T follicular helper cell (primary cell): Measurements from ENCODE around the gene RNF5.
"Not testable (repeated sequence)": the region's sequence is repeated elsewhere in the genome, so short reads cannot be mapped to it uniquely, and the experiment has no call there.

Experiments
- DNase-seq: peaks from one replicate; pipeline ENCODE4 v3.0.0-alpha.2; 2020; ENCODE audit warnings: low read depth

RNF5 gene

GRCh38 chr6:32175711-32176475 is 2.3 kb upstream of the RNF5 start, which contains the start of gene AGPAT1:
AGPAT1 (minus strand) TSS chr6:32176084; CDS start chr6:32171496, 4,588 bp downstream.
- peak; percentile 95 for DNase-seq

DNA sequence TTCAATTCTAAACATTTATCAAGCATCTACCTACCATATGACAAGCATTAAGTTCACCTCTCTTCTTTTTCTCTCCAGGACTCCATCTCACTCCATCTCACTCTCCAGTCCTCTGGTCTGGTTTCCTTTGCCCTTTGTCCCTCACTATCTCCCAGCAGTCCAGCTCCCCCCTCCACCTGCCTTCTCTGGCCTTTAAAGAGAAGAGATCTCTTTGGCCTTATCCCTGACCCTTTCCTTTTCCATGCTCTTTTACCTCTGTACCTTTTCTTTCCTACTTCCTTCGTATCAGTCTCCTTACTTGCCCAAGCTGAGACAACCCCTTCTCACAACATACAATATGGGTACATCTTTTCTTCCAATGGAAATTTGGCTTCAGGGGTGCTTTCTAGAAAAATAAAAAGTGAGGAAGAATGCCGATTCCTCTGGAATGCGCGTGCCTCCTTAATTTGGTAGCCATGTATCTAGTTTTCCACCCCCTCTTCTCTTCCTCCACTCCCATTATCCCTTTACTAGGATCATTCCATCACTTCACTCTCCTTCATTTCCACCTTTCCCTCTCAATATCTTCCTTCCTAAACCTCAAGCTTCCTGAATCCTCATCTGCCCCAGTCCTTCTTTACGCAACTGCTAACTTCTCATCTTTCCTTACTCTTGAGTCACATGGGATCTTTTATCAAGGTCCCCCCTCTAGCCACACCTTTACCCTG is 1.6 kb upstream of the RNF5 start:
- no peak for DNase-seq

GRCh38 chr6:32177183-32177787 is 920 bp upstream of the RNF5 start:
- DNase-seq = no peak

DNA sequence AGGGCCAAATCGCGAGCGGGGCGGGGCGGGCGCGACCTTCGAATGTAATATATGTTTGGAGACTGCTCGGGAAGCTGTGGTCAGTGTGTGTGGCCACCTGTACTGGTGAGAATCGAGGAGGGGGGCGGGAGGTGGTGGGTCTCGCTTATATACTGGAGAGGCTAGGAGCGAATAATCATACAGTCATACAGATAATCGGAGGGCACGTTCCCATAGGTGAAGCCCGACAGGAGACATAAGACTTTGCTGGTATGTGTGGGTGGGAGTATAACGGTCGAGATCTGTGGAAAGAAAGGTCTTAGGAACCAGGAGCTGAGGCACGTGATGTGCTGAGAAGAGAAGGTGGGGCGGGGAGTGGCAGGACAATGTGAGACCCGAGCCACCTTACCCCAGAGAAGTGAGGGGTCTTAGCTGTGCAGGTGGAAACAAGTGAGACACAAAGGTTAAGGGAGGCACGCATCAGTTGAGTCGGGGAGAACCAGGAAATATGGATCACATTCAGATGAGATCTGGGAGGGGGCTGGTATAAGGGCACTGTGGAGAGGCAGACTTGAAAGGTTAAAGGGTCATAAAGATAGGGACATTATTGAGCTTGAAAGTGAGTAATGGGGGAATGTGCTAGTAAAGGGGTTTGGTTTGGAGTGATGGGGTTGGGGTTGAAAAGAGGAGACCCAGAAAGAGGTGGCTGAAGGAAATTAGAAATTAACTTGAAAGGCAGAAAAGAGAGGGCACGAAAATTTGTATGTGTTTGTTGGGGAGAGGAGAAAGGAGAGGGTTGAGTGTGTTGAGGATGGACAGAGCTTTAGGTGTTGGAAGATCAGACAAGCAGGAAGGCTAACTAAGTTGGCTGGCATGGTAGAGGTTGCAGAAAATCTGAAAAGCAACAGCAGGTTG is 589 bp downstream of the RNF5 start:
- no peak for DNase-seq

- DNase-seq = no peak
Observed at GRCh38 chr6:32179766-32180405, 1.7 kb downstream of the RNF5 start.

- DNase-seq = no peak
Observed at GRCh38 chr6:32181148-32181702, 3.0 kb downstream of the RNF5 start.

DNA sequence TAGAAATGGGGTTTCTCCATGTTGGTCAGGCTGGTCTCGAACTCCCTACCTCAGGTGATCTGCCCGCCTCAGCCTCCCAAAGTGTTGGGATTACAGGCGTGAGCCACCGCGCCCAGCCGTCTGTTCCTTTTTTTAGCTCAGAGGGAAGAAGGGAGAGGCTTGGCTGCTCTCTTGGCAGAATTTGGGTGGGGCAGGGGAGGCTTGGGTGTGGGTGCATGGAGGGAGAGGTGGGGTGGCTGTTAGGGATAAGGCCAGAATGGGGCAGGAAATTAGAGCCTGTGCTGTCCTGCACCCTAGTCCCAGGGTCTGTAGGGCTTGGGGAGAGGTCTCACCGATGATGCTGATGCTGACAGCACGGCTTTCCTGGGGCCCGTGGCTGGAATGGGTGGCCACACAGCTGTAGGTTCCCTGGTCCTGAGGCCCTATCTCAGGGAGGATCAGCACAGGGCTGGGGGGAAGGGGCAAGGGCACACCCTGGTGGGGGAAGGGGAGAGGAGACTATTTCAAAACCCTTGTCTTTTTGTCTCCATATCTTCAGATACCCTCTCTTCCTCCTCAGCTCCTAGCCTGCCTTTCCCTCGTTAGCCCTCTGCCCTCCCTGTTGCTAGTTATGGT is 3.8 kb downstream of the RNF5 start:
- no peak for DNase-seq

DNA sequence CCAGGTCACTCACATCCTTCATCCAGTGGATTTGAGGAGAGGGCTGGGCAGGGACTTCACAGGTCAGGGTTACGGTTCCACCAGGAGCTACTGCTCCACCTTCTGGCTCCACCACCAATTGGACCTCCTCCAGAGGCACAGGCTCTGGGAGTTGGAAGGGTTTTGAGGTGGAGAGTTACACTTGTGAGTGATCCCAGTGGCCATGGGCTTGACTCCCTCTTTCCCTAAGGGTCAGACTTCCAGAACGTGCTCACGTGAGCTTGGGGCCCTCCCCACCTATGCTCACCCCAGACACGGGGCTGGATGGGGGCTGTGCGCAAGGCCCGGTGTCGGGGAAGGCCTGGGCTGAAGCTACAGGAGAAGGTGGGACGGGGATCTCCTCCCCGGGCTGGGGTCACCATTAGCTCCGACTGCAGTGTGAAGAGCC is 4.4 kb downstream of the RNF5 start:
- DNase-seq = no peak

GRCh38 chr6:32183030-32183429 is 4.8 kb downstream of the RNF5 start:
- DNase-seq = no peak

DNA sequence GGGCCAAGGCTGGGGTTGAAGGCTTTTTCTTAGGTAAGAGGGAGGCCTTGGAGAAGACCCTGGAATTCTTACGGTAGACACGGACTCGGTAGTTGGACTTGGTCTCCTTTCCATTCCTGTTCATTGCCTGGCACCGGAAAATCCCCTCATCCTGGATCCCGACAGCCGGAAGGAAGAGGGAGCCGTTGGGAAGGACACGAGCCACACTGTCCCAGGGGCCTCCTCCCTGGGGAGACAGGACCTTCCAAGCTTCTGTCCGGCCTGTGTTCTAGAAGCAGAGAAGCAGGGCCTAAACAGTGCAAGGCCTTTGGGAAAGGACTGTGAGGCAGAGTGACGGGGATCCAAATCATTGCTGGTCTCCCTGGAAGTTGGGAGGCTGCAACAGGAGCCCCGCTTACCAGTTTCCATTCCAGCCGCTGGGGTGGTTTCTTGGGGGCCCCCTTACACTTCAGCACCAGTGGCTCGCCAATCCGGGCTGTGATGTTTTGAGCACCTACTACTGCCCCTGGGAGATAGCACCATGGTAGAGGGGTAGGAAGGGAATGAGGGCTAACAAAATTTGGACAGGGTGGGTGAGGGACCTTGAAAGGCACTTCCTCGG is 5.4 kb downstream of the RNF5 start:
- no peak for DNase-seq

GRCh38 chr6:32184084-32184640 is 6.0 kb downstream of the RNF5 start, which contains the start of gene AGER:
AGER (minus strand) TSS chr6:32184253; CDS start chr6:32184222, 31 bp downstream.
- DNase-seq = no peak

- peak; percentile 41 for DNase-seq
Observed at GRCh38 chr6:32185681-32186131, 7.5 kb downstream of the RNF5 start.

DNA sequence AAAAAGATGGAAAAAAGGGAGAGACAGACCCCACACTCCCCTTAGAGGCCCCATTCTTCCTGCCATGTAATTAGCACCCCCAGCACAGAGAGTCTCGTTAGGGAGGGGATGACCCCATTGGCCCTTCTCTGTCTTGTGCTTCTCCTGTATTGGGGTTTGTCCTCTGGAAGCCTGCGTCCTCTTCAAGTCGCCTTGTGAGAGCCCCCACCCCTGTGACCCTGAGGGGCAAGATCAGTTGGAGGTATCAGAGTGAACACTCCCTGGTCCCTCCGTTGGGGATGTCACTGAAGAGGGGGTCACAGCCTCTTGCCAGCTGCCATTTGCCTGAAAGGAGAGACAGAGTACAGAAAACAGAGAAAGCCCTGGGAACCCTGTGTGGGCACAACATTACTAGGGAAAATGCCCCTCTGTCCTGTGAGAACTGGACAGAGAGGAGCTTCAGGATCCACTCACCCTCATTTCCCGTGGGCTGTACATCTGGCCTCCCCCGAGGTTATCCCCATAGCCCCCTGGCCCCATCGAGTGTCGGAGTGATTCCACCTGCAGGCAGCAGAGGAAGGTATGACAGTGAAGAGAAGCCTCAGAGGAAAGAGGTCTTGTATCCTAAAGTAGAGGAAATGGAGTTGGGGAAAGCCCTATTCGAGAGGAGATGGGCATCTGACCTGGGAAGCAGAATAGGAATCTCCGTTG is 8.1 kb downstream of the RNF5 start:
- not testable (repeated sequence) for DNase-seq

DNA sequence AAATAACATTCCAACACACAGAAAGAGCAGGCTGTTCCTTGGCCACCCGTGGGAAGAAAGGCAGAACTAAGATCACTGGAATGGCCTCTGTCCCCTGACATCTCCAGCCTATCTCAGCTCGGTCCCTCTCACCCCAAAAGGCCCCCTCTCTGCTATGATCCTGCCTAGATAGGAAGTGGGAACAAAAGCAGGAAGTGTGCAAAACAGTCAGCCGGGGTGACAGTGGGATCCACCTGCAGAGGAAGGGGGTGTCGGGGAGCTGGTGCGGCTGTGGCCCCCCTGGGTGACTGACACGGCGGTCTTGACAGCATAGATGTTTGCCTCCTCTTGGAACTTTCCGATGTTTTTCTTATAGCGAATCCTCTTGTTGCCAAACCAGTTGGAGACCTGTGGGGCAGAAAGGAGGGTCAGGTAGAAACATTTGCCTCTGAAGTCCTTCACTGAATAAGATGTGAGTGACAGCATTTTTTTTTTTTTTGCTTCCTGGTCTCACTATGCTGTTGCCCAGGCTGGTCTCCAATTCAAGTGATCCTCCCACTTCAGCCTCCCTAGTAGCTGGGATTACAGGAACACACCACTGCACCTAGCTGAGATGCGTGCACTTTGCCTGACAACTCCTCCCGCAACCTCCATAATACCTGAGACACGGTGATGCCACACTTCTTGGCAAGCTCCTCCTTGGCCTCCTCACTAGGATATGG is 9.0 kb downstream of the RNF5 start:
- no peak for DNase-seq

- DNase-seq = not testable (repeated sequence)
Observed at GRCh38 chr6:32187725-32188380, 9.6 kb downstream of the RNF5 start.

DNA sequence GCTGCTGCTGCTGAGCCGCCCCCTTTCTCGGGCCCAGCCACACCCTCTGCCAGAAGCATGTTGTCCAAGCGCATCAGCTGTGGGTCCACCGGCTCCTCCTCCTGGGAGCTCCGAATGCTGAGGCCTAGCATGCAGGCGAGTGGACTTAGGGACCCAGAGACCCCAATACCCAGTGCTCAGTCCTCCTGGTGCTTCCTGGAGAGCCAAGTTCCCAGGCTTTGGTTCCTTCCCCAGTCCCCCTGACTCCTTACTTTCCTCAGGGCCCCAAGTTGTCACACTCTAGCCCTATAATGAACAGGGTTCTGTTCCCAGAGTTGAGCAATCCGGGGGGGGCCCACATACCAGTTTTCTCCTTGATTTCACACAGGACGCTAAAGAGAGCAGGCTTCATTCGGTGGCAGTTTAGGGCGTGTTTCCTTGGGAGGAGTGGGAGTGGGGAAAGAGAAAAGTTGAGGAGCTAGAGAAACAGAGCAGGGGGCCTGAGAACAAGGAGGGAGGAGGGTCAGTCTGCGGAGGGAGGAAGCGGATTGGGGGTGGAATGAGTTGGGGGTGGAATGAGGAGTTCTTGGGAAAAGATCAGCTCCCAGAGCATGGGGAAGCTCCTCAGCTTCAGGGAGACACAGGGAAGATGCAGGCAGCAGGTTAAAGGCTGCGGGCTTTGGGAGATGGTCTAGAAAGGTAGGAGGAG is 10.3 kb downstream of the RNF5 start:
- no peak for DNase-seq

- no peak for DNase-seq
Observed at GRCh38 chr6:32189069-32189741, 11.0 kb downstream of the RNF5 start.
